Type B pancreatic cell (in vitro differentiated cells): ENCODE data around the gene HOTAIR. TPM values are rescaled to one million over a fixed set of nuclear protein-coding genes. Genes with fewer than 3 reads are reported as not detected.

Experiments
- DNase-seq: peaks from one replicate; pipeline ENCODE4 v3.0.0; 2021; ENCODE audit warnings: mixed read lengths; ENCODE audit not compliant: unreplicated experiment; ENCODE audit errors: extremely low spot score
- H3K27ac Mint-ChIP-seq: 2 replicates; pipeline ENCODE4 v1.8.0; 2021; ENCODE audit warnings: mild to moderate bottlenecking, mixed read lengths
- H3K27me3 Mint-ChIP-seq: 2 replicates; pipeline ENCODE4 v1.8.0; 2021; ENCODE audit warnings: mixed read lengths
- H3K36me3 Mint-ChIP-seq: 2 replicates; pipeline ENCODE4 v1.8.0; 2021; ENCODE audit warnings: mixed read lengths
- H3K4me1 Mint-ChIP-seq: one replicate; pipeline ENCODE4 v1.8.0; 2021; ENCODE audit warnings: mixed read lengths; ENCODE audit not compliant: unreplicated experiment
- H3K4me3 Mint-ChIP-seq: 2 replicates; pipeline ENCODE4 v1.8.0; 2021; ENCODE audit warnings: mild to moderate bottlenecking, mixed read lengths
- H3K9me3 Mint-ChIP-seq: 2 replicates; pipeline ENCODE4 v1.8.0; 2021; ENCODE audit warnings: mixed read lengths
- total RNA-seq: library from RNA; stranded (reverse); gene quantifications from 2 replicates; pipeline ENCODE4 v1.2.1, GENCODE V29; 2021; ENCODE audit warnings: low replicate concordance
- TF ChIP-seq, protein P1 (sequence below): fragments of 200-600 bp; sonication (generic); conservative IDR thresholded peaks from 2 replicates; pipeline ENCODE4 v1.5.0; 2021; ENCODE audit warnings: antibody characterized with exemption, mild to moderate bottlenecking

The HOTAIR gene
- total RNA-seq, 1 donor from 2014 or later, result not detected

DNA sequence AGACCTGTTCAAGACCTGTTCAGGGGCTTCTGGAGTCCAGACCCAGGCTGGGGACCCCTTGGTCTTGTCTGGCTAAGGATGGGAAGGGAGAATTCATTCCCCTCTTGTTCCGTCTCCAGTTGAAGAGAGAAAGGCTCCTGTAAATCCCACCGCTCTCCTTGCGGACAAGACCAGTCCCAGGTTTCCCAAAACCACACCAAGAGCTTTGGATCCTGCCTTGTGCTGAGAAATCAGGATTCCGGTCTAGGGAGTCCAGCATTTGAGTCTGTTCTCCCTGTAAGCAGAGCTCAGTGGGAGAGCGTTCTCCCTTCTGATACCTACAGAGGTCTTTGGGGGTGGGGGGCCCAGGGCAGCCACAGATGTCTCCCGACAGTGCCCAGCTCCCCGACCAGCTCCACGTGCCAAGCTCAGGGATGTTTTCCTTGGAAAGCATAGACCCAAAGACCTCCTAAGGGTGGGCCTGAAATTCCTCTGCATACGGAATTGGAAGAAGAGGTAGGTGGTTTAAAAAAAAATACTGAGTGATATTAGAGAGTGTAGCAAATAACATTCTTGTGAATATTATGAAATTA is 34.2 kb downstream of the HOTAIR start:
- no peak overlapping the region for H3K27ac Mint-ChIP-seq
- peak overlapping the region; percentile 35 for H3K4me3 Mint-ChIP-seq
- peaks cover 97% of the 10 kb centered on the region for H3K27me3 Mint-ChIP-seq
- TF ChIP-seq, protein P1, sequence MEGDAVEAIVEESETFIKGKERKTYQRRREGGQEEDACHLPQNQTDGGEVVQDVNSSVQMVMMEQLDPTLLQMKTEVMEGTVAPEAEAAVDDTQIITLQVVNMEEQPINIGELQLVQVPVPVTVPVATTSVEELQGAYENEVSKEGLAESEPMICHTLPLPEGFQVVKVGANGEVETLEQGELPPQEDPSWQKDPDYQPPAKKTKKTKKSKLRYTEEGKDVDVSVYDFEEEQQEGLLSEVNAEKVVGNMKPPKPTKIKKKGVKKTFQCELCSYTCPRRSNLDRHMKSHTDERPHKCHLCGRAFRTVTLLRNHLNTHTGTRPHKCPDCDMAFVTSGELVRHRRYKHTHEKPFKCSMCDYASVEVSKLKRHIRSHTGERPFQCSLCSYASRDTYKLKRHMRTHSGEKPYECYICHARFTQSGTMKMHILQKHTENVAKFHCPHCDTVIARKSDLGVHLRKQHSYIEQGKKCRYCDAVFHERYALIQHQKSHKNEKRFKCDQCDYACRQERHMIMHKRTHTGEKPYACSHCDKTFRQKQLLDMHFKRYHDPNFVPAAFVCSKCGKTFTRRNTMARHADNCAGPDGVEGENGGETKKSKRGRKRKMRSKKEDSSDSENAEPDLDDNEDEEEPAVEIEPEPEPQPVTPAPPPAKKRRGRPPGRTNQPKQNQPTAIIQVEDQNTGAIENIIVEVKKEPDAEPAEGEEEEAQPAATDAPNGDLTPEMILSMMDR, result no peak
- H3K36me3 Mint-ChIP-seq, result peaks cover 5% of the 10 kb centered on the region
- no peak for DNase-seq
- H3K9me3 Mint-ChIP-seq, result no peaks in the 10 kb centered on the region
- peaks cover 3% of the 10 kb centered on the region for H3K4me1 Mint-ChIP-seq

DNA sequence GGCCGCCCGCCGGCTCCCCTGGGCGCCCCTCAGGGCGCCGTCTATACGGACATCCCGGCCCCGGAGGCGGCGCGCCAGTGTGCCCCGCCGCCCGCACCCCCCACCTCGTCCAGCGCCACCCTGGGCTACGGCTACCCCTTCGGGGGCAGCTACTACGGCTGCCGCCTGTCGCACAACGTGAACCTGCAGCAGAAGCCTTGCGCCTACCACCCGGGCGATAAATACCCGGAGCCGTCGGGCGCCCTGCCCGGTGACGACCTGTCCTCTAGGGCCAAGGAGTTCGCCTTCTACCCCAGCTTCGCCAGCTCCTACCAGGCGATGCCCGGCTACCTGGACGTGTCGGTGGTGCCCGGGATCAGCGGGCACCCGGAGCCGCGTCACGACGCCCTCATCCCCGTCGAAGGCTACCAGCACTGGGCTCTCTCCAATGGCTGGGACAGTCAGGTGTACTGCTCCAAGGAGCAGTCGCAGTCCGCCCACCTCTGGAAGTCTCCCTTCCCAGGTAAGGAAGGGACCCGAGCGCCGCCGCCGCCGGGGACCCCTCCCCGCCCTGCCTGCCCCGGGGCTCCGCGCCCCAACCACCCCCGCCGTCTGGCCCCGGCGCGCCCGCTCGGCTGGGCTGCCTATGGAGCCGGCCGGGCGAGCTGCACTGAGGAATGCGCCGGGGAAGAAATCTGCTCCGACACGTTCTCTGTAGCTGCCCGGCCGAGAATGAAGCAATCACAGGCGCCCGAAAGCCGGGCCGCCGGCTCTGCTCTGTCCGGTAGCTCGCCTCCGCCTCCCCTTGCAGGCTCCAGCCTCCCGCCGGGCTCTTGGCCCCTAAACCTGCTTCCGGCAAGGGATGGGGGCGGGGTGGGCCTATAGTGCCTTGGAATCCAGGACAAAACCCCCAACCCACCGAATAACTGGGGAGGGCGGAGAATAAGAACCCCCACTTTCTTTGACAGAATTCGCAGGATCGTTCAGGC is 35.3 kb downstream of the HOTAIR start:
- H3K36me3 Mint-ChIP-seq, result peaks cover 5% of the 10 kb centered on the region
- peaks cover 97% of the 10 kb centered on the region for H3K27me3 Mint-ChIP-seq
- TF ChIP-seq, protein P1, result no peak
- H3K4me3 Mint-ChIP-seq, result peak overlapping the region; percentile 54
- H3K9me3 Mint-ChIP-seq, result no peaks in the 10 kb centered on the region
- H3K27ac Mint-ChIP-seq, result no peak overlapping the region
- DNase-seq, result peak; percentile 66
- H3K4me1 Mint-ChIP-seq, result peaks cover 8% of the 10 kb centered on the region

DNA sequence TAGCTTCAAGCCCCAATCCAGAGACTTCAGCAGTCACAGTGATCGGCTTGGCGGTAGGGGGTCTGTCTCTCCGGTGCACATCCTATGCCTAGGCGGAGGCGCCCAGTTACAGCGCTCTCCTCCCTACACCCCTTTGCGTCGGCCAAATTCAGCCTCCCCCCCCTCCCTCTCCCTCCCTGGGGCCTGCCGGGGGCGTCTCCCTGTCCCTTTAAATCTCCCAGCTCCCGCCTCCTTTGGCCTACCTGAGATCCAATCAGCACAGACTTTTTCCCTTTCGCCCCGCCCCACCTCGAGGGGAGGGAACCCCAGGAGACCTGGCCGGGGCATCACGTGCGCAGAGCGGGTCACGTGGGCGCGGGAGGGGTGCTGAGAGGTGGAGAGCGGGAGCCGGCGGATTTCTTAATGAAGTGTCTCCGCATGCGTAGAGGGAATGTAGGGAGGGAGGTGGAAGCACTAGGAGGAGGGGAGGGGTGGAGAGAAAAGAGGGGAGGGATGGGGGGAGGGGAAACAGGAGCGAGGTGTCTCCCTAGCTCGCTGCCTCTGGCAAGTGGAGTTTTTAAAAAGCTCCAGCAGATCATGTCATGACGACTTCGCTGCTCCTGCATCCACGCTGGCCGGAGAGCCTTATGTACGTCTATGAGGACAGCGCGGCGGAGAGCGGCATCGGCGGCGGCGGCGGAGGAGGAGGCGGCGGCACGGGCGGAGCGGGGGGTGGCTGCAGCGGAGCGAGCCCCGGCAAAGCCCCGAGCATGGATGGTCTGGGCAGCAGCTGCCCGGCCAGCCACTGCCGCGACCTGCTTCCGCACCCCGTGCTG is 36.2 kb downstream of the HOTAIR start, which contains the start of gene HOXC13:
TSS of gene HOXC13 (plus strand) at position 506 of the 815 bp plus-strand sequence. CDS start at position 582, 76 bp downstream.
- peak within 1 kb of the TSS; percentile 77 for H3K4me3 Mint-ChIP-seq

DNA sequence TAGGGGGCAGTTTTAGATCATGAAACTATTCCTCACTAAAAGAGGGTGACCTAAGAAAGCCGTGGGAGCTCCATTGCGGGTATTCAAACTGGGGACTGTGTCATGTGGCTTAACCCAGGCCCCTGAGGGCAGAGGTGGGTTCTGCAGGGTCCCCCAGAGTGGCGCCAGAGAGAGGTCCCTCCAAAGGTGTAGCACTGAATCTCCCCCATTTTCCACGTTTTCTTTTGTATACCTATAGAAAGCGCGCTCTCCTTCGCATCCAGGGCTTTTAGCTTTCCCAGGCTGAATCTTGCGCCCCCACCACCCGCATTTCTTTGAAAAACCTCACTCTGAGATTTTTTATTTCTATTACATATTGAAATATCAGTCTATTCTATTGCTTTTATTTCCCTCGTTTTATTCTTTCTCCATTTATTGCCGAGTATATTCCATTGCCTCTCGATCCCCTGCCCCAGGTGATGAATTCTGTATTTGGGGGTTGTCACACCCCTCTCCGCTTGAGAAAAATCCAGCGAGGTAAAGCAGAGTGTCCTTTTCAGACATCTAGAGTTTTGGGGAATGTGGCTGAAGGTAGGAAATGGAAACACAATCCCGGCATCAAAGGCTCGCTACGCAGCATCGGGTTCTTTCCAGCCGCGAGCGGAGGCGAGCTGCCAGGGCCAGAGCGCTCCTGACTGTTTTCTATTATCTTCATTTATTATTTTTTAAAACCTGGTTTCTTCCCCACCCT is 37.0 kb downstream of the HOTAIR start:
- peaks cover 97% of the 10 kb centered on the region for H3K27me3 Mint-ChIP-seq
- H3K9me3 Mint-ChIP-seq, result no peaks in the 10 kb centered on the region
- DNase-seq, result no peak
- H3K36me3 Mint-ChIP-seq, result peaks cover 5% of the 10 kb centered on the region
- H3K4me3 Mint-ChIP-seq, result peak overlapping the region; percentile 77
- no peak overlapping the region for H3K27ac Mint-ChIP-seq
- peaks cover 8% of the 10 kb centered on the region for H3K4me1 Mint-ChIP-seq
- TF ChIP-seq, protein P1, result no peak

More for the DNA sequence above, 36.2 kb downstream of the HOTAIR start, which contains the start of gene HOXC13:
- DNase-seq, result peak; percentile 79
- Mint-ChIP-seq H3K27me3 (peaks cover 97% of the 10 kb centered on the region), H3K4me1 (peaks cover 8% of the 10 kb centered on the region), H3K36me3 (peaks cover 5% of the 10 kb centered on the region), H3K27ac (no peak within 1 kb of the TSS), H3K9me3 (no peaks in the 10 kb centered on the region)
- TF ChIP-seq, protein P1, result no peak

DNA sequence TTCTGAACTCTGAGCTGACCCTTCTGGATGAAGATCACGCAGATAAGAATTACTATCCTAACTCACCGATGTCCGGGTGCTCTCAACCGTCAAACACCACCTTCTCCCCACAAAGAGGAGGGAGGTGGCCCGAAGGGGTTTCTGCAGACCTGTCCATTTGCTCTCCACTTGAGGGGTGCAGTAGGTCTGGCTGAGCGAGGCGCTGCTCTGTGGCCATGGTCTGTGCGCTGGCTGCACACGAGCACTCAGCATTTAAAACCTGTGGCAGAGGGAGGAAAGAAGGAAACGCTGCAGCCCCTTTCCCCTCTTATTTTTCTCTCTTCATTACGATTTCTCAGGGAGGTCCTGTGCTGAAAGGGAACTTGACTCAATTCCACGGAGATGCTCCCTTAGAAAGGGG is 37.7 kb downstream of the HOTAIR start:
- TF ChIP-seq, protein P1, result no peak
- Mint-ChIP-seq H3K4me3 (peak overlapping the region; percentile 11), H3K4me1 (peaks cover 8% of the 10 kb centered on the region), H3K27ac (peak overlapping the region; percentile 61), H3K36me3 (peaks cover 5% of the 10 kb centered on the region), H3K9me3 (no peaks in the 10 kb centered on the region), H3K27me3 (peaks cover 97% of the 10 kb centered on the region)
- peak; percentile 52 for DNase-seq
